ENCODE results near the gene STAU1.
A peak's percentile ranks its signal among the peaks of the same experiment; 100 is the strongest.

The STAU1 gene

GRCh38 chr20:49187851-49188641 is at the start of gene STAU1:
Gene STAU1 (minus strand): TSS chr20:49188334. CDS start chr20:49166201, 22,133 bp downstream.
- H3K4me3 ChIP-seq (ENCODE audit: low read depth, low read length) = peak within 1 kb of the TSS; percentile 81
- in situ Hi-C loops (cut with HindIII; ENCODE audit: low sequenced_read_pairs) = no loop called here
- DNase-seq (ENCODE audit: low read depth, low spot score) = peak; percentile 97
- TF ChIP-seq CTCF (IDR thresholded peaks at IDR 0.05; ENCODE audit: low read depth, low read length) = no peak

GRCh38 chr20:49237531-49237930 is 49.4 kb upstream of the STAU1 start:
- TF ChIP-seq CTCF (IDR thresholded peaks at IDR 0.05; ENCODE audit: low read depth, low read length) = no peak
- H3K4me3 ChIP-seq (ENCODE audit: low read depth, low read length) = no peak overlapping the region
- in situ Hi-C loops (cut with HindIII; ENCODE audit: low sequenced_read_pairs) = no loop called here
- no peak for DNase-seq (ENCODE audit: low read depth, low spot score)

- TF ChIP-seq CTCF (IDR thresholded peaks at IDR 0.05; ENCODE audit: low read depth, low read length) = no peak
- H3K4me3 ChIP-seq (ENCODE audit: low read depth, low read length) = no peak overlapping the region
- in situ Hi-C loops (cut with HindIII; ENCODE audit: low sequenced_read_pairs) = no loop called here
- DNase-seq (ENCODE audit: low read depth, low spot score) = no peak
Measured at GRCh38 chr20:49236301-49236700, 48.2 kb upstream of the STAU1 start.

- no peak for TF ChIP-seq CTCF (IDR thresholded peaks at IDR 0.05; ENCODE audit: low read depth, low read length)
- H3K4me3 ChIP-seq (ENCODE audit: low read depth, low read length) = no peak overlapping the region
- in situ Hi-C loops (cut with HindIII; ENCODE audit: low sequenced_read_pairs) = no loop called here
- no peak for DNase-seq (ENCODE audit: low read depth, low spot score)
Measured at GRCh38 chr20:49234831-49235230, 46.7 kb upstream of the STAU1 start.

GRCh38 chr20:49233226-49233625 is 45.1 kb upstream of the STAU1 start:
- DNase-seq (ENCODE audit: low read depth, low spot score) = no peak
- in situ Hi-C loops (cut with HindIII; ENCODE audit: low sequenced_read_pairs) = no loop called here
- TF ChIP-seq CTCF (IDR thresholded peaks at IDR 0.05; ENCODE audit: low read depth, low read length) = no peak

GRCh38 chr20:49231471-49231870 is 43.3 kb upstream of the STAU1 start:
- no peak for TF ChIP-seq CTCF (IDR thresholded peaks at IDR 0.05; ENCODE audit: low read depth, low read length)
- no peak overlapping the region for H3K4me3 ChIP-seq (ENCODE audit: low read depth, low read length)
- no peak for DNase-seq (ENCODE audit: low read depth, low spot score)
- in situ Hi-C loops (cut with HindIII; ENCODE audit: low sequenced_read_pairs) = no loop called here

More at GRCh38 chr20:49233226-49233625, 45.1 kb upstream of the STAU1 start:
- H3K4me3 ChIP-seq (ENCODE audit: low read depth, low read length) = no peak overlapping the region
